Activated CD8-positive, alpha-beta T cell treated with anti-CD3 and anti-CD28 coated beads, Interleukin-2, amount 10 ng/mL, durations not matched to agents 7 days and 5 days (primary cell): ENCODE data around the gene POLDIP2. TPM values are rescaled to one million over a fixed set of nuclear protein-coding genes. Genes with fewer than 3 reads are reported as not detected.
A peak's percentile ranks its signal among the peaks of the same experiment; 100 is the strongest.

Source experiments
- ATAC-seq: fragments of 150-1000 bp; cut with Tn5 transposase; one replicate; pipeline ENCODE4 v1.10.0; 2021; ENCODE audit warnings: moderate library complexity
- CTCF ChIA-PET: fragments of 350-600 bp; sonication (Branson Sonifier 250); formaldehyde crosslinking; loops from one replicate; lab custom pipeline; 2021; ENCODE audit warnings: antibody characterized with exemption; lab: Charles Lee
- POLR2A ChIA-PET: fragments of 350-600 bp; sonication (Branson Sonifier 250); formaldehyde crosslinking; loops from one replicate; lab custom pipeline; 2021; ENCODE audit warnings: antibody characterized with exemption; lab: Charles Lee
- DNase-seq: peaks from one replicate; pipeline ENCODE4 v3.0.0-alpha.2; 2020
- H3K27ac Mint-ChIP-seq: one replicate; pipeline ENCODE4 v1.8.0; 2021; ENCODE audit warnings: mild to moderate bottlenecking, mixed read lengths
- H3K27me3 Mint-ChIP-seq: one replicate; pipeline ENCODE4 v1.8.0; 2021; ENCODE audit warnings: low read depth, mixed read lengths
- H3K36me3 Mint-ChIP-seq: one replicate; pipeline ENCODE4 v1.8.0; 2021; ENCODE audit warnings: low read depth, mixed read lengths
- H3K4me1 Mint-ChIP-seq: one replicate; pipeline ENCODE4 v1.8.0; 2021; ENCODE audit warnings: low read depth, mixed read lengths
- H3K4me3 Mint-ChIP-seq: one replicate; pipeline ENCODE4 v1.8.0; 2021; ENCODE audit warnings: mild to moderate bottlenecking, mixed read lengths
- H3K9me3 Mint-ChIP-seq: one replicate; pipeline ENCODE4 v1.8.0; 2022; ENCODE audit warnings: mixed read lengths; ENCODE audit not compliant: insufficient read depth
- total RNA-seq, 2 experiments: library from RNA; stranded (reverse); gene quantifications; one replicate each; pipeline ENCODE4 v1.2.3, GENCODE V29; 2021

POLDIP2 gene
- total RNA-seq, 2 experiments from 2014 or later: 68.1 to 73.9 TPM

DNA sequence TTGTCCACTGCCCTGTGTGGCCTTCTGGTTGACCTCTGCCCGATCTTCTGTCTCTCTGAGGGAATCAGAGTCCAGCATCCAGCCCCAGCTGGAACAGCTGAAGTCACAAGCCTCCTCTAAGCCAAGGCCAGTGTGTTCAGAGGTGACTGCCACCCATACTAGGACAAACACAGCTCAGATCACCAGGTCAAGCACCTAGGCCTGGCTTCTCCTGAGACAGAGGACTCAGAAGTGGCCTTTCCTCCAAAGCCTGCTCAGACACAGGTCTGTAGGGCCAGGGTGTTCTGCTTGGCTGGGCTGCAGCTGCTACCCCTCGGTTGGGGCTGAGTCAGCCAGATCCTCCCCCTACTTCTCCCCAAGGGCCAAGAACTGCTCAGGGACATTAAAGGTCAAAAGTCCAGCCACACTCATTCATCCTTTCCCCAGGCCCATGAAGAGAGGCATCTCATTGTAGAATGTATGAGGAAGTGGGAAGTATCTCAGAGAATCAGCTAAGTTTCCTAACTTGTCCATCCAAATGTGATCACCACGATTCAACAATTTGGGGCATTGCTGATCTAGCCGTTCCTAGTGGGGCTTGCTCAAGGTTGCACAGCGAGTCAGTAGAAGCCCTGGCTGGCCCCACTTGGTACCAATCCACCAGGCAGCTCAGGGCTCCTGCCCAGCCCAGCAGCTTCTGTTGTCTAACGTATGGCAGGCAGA lies 41.1 kb upstream of the POLDIP2 start:
- Mint-ChIP-seq H3K4me1 (peaks cover 9% of the 10 kb centered on the region), H3K36me3 (peaks cover 6% of the 10 kb centered on the region), H3K27me3 (no peaks in the 10 kb centered on the region), H3K27ac (no peak overlapping the region), H3K4me3 (no peak overlapping the region), H3K9me3 (no peaks in the 10 kb centered on the region)
- ATAC-seq (no peak), DNase-seq (no peak)
- ChIA-PET POLR2A (no interaction called here), CTCF (interaction anchor here (1.3 kb wide), 1 partner anchor 18 kb away, joined by 4 read pairs; no protein-coding TSS in a partner anchor)

DNA sequence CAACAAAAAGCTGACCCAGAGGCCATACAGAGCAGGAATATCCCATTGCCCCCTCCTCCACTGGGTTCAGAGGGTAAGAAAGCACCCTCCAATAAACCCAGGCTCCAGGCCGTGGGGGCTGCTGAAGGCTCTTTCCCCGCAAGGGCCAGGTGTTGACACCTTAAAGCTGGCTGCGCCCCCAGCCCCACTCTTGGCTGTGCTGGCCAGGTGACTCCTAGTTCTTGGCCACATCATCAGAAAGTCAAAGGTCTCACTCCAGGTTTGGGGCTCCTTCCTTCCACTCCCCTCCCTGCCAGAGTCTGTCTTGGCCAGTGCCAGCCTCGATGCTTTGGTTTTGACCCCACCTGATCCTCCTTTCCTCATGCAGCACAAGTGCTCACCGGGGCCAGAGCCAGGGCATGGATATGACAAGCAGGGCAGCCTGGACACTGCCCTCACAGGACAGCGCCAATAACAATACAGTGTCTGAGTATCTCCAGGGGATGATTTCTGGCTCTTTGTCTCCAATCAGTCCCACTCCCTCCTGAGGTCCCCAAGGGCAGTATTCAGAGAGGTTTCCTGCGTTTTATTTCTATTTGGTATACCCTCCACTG lies 40.5 kb upstream of the POLDIP2 start:
- ChIA-PET POLR2A (no interaction called here), CTCF (interaction anchor here (1.3 kb wide), 1 partner anchor 19 kb away, joined by 4 read pairs; no protein-coding TSS in a partner anchor)
- DNase-seq: no peak
- H3K4me1 Mint-ChIP-seq: peaks cover 9% of the 10 kb centered on the region
- H3K36me3 Mint-ChIP-seq: peaks cover 7% of the 10 kb centered on the region
- ATAC-seq: no peak
- H3K4me3 Mint-ChIP-seq: no peak overlapping the region
- H3K9me3 Mint-ChIP-seq: no peaks in the 10 kb centered on the region
- H3K27ac Mint-ChIP-seq: no peak overlapping the region
- H3K27me3 Mint-ChIP-seq: no peaks in the 10 kb centered on the region

DNA sequence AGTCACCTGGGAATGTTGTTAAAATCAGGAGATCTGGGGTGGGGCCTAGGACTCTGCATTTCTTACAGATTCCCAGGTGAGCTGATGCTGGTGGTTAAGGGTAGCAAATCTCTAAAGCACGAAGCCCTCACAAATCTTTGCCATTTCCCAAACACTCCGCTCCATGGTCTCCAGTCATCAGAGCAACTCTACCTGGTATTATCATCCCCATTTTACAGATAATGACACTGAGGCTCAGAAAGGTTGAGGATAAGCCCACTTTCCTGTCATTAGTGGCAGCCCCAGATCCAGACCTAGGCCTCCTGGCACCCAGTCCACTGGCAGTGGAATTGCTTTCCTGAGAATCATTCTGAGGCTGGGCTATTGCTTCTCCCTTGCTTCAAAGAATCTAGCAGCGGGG lies 39.9 kb upstream of the POLDIP2 start:
- Mint-ChIP-seq H3K4me1 (peaks cover 9% of the 10 kb centered on the region), H3K27me3 (no peaks in the 10 kb centered on the region), H3K27ac (no peak overlapping the region), H3K9me3 (no peaks in the 10 kb centered on the region), H3K36me3 (peaks cover 7% of the 10 kb centered on the region), H3K4me3 (no peak overlapping the region)
- ChIA-PET POLR2A (no interaction called here), CTCF (no interaction called here)
- ATAC-seq: no peak
- DNase-seq: no peak

DNA sequence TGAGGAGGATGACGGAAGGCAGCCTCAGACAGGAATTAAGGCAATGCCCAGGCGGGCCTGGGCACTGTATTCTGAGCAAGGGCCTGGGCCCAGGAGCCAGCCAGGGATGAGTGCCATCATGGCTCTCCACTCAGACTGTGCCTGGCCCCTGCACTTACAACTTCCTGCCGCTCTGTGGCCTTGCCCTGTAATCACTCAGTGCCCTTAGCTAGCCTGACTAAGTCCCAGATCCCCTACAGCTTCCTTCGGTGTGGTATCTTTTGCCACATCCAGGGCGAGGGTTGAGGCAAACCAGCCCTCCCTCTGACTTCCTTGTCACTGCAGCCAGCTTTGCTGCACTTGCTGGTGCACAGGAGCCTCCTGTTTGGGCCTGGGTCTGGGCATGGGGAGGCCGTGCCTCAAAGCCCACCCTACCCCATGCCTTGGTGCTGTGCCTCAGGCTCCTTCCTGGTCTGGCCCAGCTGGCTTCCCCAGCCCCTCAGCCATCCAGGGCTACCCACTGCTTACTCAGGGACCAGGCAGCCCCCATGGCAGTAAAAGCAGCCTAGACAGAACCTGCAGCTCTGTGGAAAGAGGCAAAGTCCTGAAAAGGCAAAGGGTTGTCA lies 39.4 kb upstream of the POLDIP2 start:
- ChIA-PET POLR2A (no interaction called here), CTCF (no interaction called here)
- peaks cover 5% of the 10 kb centered on the region for H3K4me1 Mint-ChIP-seq
- H3K27ac Mint-ChIP-seq: peak overlapping the region; percentile 21
- H3K9me3 Mint-ChIP-seq: no peaks in the 10 kb centered on the region
- H3K36me3 Mint-ChIP-seq: peaks cover 7% of the 10 kb centered on the region
- DNase-seq (peak; percentile 23), ATAC-seq (peak; percentile 36)
- H3K27me3 Mint-ChIP-seq: no peaks in the 10 kb centered on the region
- no peak overlapping the region for H3K4me3 Mint-ChIP-seq

DNA sequence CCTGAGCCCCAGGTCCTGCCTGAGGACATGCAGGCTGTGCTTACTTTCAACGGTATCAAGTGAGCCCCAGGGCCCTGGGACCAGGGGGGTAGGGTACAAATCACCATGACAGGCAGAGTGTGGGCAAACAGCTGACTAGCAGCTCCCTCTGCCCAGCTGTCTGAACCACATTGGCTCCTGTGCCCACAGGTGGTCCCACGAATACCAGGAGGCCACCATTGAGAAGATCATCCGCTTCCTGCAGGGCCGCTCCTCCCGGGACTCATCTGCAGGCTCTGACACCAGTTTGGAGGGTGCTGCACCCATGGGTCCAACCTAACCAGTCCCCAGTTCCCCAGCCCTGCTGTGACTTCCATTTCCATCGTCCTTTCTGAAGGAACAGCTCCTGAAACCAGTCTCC lies 38.6 kb upstream of the POLDIP2 start:
- CTCF ChIA-PET: no interaction called here
- ATAC-seq (no peak), DNase-seq (no peak)
- POLR2A ChIA-PET: no interaction called here
- Mint-ChIP-seq H3K4me3 (no peak overlapping the region), H3K4me1 (peaks cover 5% of the 10 kb centered on the region), H3K36me3 (peaks cover 11% of the 10 kb centered on the region), H3K9me3 (no peaks in the 10 kb centered on the region), H3K27ac (no peak overlapping the region), H3K27me3 (no peaks in the 10 kb centered on the region)

DNA sequence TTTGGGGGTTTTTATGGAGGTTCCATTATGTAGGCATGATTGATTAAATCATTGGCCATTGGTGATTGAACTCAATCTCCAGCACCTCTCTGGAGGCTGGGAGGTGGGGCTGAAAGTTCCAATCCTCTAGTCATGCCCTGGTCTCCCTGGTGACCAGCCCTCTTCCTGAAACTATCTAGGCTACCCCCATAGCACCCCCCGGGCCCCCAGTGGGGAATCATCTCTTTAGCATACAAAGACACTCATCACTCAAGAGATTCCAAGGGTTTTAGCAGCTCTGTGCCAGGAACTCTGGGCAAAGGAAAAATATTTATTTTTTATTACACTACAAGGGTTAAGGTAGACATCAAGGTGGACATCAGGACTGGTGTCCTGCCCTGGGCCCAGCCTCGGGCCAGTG lies 38.1 kb upstream of the POLDIP2 start:
- Mint-ChIP-seq H3K36me3 (peaks cover 16% of the 10 kb centered on the region), H3K9me3 (no peaks in the 10 kb centered on the region), H3K27ac (no peak overlapping the region), H3K4me1 (peaks cover 5% of the 10 kb centered on the region), H3K27me3 (no peaks in the 10 kb centered on the region), H3K4me3 (no peak overlapping the region)
- DNase-seq (no peak), ATAC-seq (no peak)
- ChIA-PET CTCF (no interaction called here), POLR2A (no interaction called here)

DNA sequence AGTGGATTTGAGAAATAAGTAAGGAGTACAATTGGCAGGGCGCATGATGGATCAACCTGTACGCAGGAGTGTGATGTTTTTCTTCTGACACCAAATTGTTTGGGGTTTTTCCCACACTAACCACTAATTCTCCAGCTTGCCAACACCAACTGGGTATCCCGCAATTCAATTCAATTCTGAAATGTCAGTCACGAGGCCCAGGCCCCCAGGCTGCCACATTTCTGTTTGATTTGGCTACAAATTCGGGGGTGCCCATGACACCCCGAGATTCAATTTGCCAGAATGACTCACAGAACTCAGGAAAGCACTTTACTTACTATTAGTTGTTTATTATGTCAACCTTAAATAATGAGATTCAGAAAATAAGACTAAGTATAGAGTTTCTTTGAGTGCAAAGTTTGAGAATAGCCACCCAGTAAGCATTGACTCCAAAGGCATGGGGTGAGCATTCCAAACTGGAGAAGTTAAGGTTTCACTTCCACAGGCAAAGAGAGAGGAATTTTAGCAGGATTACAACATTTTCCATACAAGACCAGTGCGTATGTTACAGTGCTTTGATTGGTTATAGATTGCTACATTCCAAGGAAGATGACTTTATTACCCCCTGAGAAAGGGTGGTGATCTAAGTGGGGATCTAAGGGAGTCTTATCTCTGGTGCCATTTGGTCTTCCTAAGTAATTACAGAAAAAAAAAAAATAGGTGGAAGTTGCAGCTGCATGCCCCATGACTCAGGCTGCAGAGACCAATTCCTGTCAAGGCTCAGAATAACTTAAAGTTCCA lies 37.2 kb upstream of the POLDIP2 start:
- Mint-ChIP-seq H3K36me3 (peaks cover 25% of the 10 kb centered on the region), H3K9me3 (no peaks in the 10 kb centered on the region), H3K4me3 (no peak overlapping the region), H3K27ac (no peak overlapping the region), H3K4me1 (peaks cover 5% of the 10 kb centered on the region), H3K27me3 (no peaks in the 10 kb centered on the region)
- ChIA-PET POLR2A (interaction anchor here (0.9 kb wide), 1 partner anchor 10 kb away, joined by 5 read pairs; no protein-coding TSS in a partner anchor), CTCF (interaction anchor here (1.2 kb wide), 1 partner anchor 22 kb away, joined by 3 read pairs; no protein-coding TSS in a partner anchor)
- no peak for ATAC-seq
- no peak for DNase-seq

DNA sequence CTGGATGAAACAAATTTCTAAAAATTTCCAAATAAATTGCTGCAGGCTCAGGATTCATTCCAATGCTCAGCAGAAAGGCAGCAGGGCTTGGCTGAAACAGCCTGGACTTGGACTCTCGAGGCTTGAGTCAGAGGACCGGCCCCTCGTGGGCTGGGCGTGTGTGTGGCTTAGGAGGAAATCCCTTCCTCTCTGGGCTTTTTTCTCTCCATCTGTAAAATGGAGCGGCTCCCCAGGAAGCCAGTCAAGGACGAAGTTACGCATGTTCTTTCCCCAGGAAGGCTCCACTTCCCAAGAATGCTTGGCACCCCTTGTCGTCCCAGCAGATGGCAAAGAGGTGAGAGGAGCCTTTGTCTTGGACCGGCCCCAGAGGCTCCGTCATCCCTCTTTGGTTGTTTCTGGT lies 35.2 kb upstream of the POLDIP2 start:
- Mint-ChIP-seq H3K9me3 (no peaks in the 10 kb centered on the region), H3K36me3 (peaks cover 32% of the 10 kb centered on the region), H3K4me1 (peaks cover 5% of the 10 kb centered on the region), H3K27ac (no peak overlapping the region), H3K4me3 (no peak overlapping the region), H3K27me3 (no peaks in the 10 kb centered on the region)
- ChIA-PET CTCF (no interaction called here), POLR2A (no interaction called here)
- no peak for DNase-seq
- ATAC-seq: no peak

DNA sequence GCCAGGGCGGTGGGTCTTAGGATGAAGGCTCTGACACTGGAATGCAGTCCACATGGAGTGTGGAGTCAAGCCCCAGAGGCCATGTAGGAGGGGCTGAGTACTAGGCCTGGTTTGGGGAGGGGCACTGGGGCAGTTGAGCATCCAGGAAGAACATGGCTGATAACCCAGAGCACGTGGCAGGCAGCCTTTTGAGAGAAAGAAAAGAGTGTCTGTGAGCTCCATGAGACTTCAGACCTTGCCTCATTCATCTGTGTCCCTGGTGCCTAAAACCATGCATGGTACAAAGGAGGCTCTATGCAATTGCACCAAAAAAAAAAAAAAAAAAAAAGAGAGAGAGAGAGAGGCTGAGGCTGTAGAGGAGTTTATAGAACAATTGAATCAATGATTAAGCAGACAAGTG lies 34.1 kb upstream of the POLDIP2 start:
- H3K27me3 Mint-ChIP-seq: no peaks in the 10 kb centered on the region
- no peak overlapping the region for H3K27ac Mint-ChIP-seq
- H3K4me3 Mint-ChIP-seq: no peak overlapping the region
- peaks cover 33% of the 10 kb centered on the region for H3K36me3 Mint-ChIP-seq
- H3K9me3 Mint-ChIP-seq: no peaks in the 10 kb centered on the region
- ATAC-seq: no peak
- H3K4me1 Mint-ChIP-seq: peaks cover under 1% of the 10 kb centered on the region
- no peak for DNase-seq
- ChIA-PET CTCF (interaction anchor here (1.1 kb wide), 2 partner anchors 8 to 25 kb away, joined by 3 to 4 read pairs; no protein-coding TSS in a partner anchor), POLR2A (no interaction called here)

DNA sequence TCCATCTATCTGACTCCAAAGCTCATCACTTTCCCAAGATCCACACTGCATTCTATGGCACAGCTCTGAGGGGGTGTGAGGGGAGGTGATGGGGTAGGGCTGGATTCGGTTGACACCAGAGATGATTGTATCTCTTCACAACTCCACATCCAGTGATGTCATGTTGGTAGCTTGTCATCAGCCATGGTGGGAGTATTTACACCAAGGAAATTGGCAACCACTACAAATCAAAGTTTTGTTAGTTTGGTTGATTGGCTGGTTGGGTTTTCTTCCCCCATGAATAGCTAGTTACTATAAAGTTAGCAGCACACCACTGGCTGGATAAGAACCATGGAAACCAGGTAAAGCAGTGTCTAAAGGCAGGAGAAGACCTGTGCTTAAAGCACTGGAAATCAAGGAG lies 33.7 kb upstream of the POLDIP2 start:
- Mint-ChIP-seq H3K4me3 (no peak overlapping the region), H3K4me1 (no peaks in the 10 kb centered on the region), H3K36me3 (peaks cover 33% of the 10 kb centered on the region), H3K27ac (no peak overlapping the region), H3K27me3 (no peaks in the 10 kb centered on the region), H3K9me3 (no peaks in the 10 kb centered on the region)
- ATAC-seq (no peak), DNase-seq (no peak)
- POLR2A ChIA-PET: no interaction called here
- CTCF ChIA-PET: interaction anchor here (1.1 kb wide), 2 partner anchors 8 to 25 kb away, joined by 3 to 4 read pairs; no protein-coding TSS in a partner anchor

DNA sequence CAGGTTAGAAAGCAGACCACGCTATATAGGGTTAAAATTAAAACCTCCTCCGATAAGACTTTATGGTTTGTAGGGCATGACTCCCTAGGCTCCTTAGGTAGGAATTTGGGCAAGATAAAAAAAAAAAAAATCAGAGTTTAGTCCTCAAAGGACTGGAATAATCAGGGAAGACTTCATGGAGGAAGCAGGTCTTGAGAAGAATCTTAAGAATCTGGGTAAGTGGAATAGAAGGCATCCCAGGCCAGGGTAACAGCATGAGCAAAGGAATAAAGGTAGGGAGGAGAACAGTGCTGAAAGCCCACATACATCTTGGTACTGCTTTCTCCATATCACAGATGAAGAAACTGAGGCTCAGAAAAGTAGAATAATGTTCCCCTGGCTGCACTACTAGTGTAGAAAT lies 33.2 kb upstream of the POLDIP2 start:
- Mint-ChIP-seq H3K4me3 (no peak overlapping the region), H3K4me1 (peaks cover under 1% of the 10 kb centered on the region), H3K27ac (no peak overlapping the region), H3K9me3 (no peaks in the 10 kb centered on the region), H3K36me3 (peaks cover 33% of the 10 kb centered on the region), H3K27me3 (no peaks in the 10 kb centered on the region)
- POLR2A ChIA-PET: no interaction called here
- no peak for DNase-seq
- CTCF ChIA-PET: interaction anchor here (1.1 kb wide), 2 partner anchors 8 to 26 kb away, joined by 3 to 4 read pairs; no protein-coding TSS in a partner anchor
- ATAC-seq: no peak
